Activated CD8-positive, alpha-beta T cell treated with anti-CD3 and anti-CD28 coated beads for 36 hours (primary cell): Measurements from ENCODE around the gene KIAA0319L. TPM values are rescaled to one million over a fixed set of nuclear protein-coding genes. Genes with fewer than 3 reads are reported as not detected.

Experiments
- ATAC-seq: fragments of 200-7000 bp; cut with Tn5 transposase; one replicate; pipeline ENCODE4 v1.10.0; 2021; ENCODE audit warnings: mild to moderate bottlenecking, moderate library complexity
- CTCF ChIA-PET: fragments of 350-600 bp; sonication (Branson Sonifier 250); formaldehyde crosslinking; loops from one replicate; lab custom pipeline; 2021; ENCODE audit warnings: antibody characterized with exemption; lab: Charles Lee
- POLR2A ChIA-PET: fragments of 350-600 bp; sonication (Branson Sonifier 250); formaldehyde crosslinking; loops from one replicate; lab custom pipeline; 2021; ENCODE audit warnings: antibody characterized with exemption; lab: Charles Lee
- DNase-seq: peaks from one replicate; pipeline ENCODE4 v3.0.0-alpha.2; 2020
- H3K27ac Mint-ChIP-seq: one replicate; pipeline ENCODE4 v1.8.0; 2021; ENCODE audit warnings: mild to moderate bottlenecking, mixed read lengths
- H3K27me3 Mint-ChIP-seq: one replicate; pipeline ENCODE4 v1.8.0; 2021; ENCODE audit warnings: mixed read lengths
- H3K36me3 Mint-ChIP-seq: one replicate; pipeline ENCODE4 v1.8.0; 2021; ENCODE audit warnings: low read depth, mixed read lengths
- H3K4me1 Mint-ChIP-seq: one replicate; pipeline ENCODE4 v1.8.0; 2021; ENCODE audit warnings: low read depth, mixed read lengths
- H3K4me3 Mint-ChIP-seq: one replicate; pipeline ENCODE4 v1.8.0; 2021; ENCODE audit warnings: mild to moderate bottlenecking, moderate library complexity, mixed read lengths
- H3K9me3 Mint-ChIP-seq: one replicate; pipeline ENCODE4 v1.8.0; 2021; ENCODE audit warnings: mixed read lengths
- CTCF ChIP-seq: fragments of 200-600 bp; IDR thresholded peaks from one replicate; pipeline ENCODE4 v1.8.0; 2022; ENCODE audit warnings: antibody characterized with exemption, mild to moderate bottlenecking
- intact Hi-C: fragments of 100-400 bp; cut with micrococcal nuclease; formaldehyde crosslinking; loops from one replicate; pipeline ENCODE4 v1.10.0; 2022
- total RNA-seq, 2 experiments: library from RNA; stranded (reverse); gene quantifications; one replicate each; pipeline ENCODE4 v1.2.3, GENCODE V29; 2021

KIAA0319L gene
- total RNA-seq, 2 experiments from 2014 or later: 22.8 to 30.9 TPM

GRCh38 chr1:35428360-35428759, 128.8 kb downstream of the KIAA0319L start:
- no peak for TF ChIP-seq CTCF
- no peak for DNase-seq
- Mint-ChIP-seq H3K9me3 (no peaks in the 10 kb centered on the region), H3K4me1 (peaks cover 6% of the 10 kb centered on the region), H3K27ac (no peak overlapping the region), H3K36me3 (peaks cover 13% of the 10 kb centered on the region), H3K4me3 (no peak overlapping the region), H3K27me3 (no peaks in the 10 kb centered on the region)
- intact Hi-C loops: no loop called here
- ATAC-seq: no peak
- ChIA-PET POLR2A (no interaction called here), CTCF (no interaction called here)

- no peak for TF ChIP-seq CTCF
- H3K27ac Mint-ChIP-seq: no peak overlapping the region
- no peak overlapping the region for H3K4me3 Mint-ChIP-seq
- no peaks in the 10 kb centered on the region for H3K9me3 Mint-ChIP-seq
- ChIA-PET POLR2A (no interaction called here), CTCF (no interaction called here)
- H3K27me3 Mint-ChIP-seq: no peaks in the 10 kb centered on the region
- peaks cover 1% of the 10 kb centered on the region for H3K4me1 Mint-ChIP-seq
- intact Hi-C loops: no loop called here
- ATAC-seq (no peak), DNase-seq (no peak)
- H3K36me3 Mint-ChIP-seq: peaks cover 8% of the 10 kb centered on the region
Measured at GRCh38 chr1:35426097-35426586, 131.1 kb downstream of the KIAA0319L start.

- intact Hi-C loops: no loop called here
- ChIA-PET POLR2A (no interaction called here), CTCF (no interaction called here)
- Mint-ChIP-seq H3K27me3 (no peaks in the 10 kb centered on the region), H3K4me1 (no peaks in the 10 kb centered on the region), H3K27ac (no peak overlapping the region), H3K36me3 (peaks cover 22% of the 10 kb centered on the region), H3K9me3 (no peaks in the 10 kb centered on the region), H3K4me3 (no peak overlapping the region)
- ATAC-seq: no peak
- TF ChIP-seq CTCF: no peak
- no peak for DNase-seq
Measured at GRCh38 chr1:35408925-35409324, 148.3 kb downstream of the KIAA0319L start.

- CTCF ChIA-PET: no interaction called here
- Mint-ChIP-seq H3K27me3 (no peaks in the 10 kb centered on the region), H3K4me3 (no peak overlapping the region), H3K9me3 (no peaks in the 10 kb centered on the region), H3K4me1 (no peaks in the 10 kb centered on the region), H3K27ac (no peak overlapping the region), H3K36me3 (peaks cover 22% of the 10 kb centered on the region)
- POLR2A ChIA-PET: no interaction called here
- intact Hi-C loops: no loop called here
- DNase-seq (no peak), ATAC-seq (no peak)
- TF ChIP-seq CTCF: no peak
Measured at GRCh38 chr1:35407743-35408142, 149.5 kb downstream of the KIAA0319L start.

- no peak for DNase-seq
- peaks cover 28% of the 10 kb centered on the region for H3K36me3 Mint-ChIP-seq
- H3K9me3 Mint-ChIP-seq: no peaks in the 10 kb centered on the region
- POLR2A ChIA-PET: no interaction called here
- H3K4me3 Mint-ChIP-seq: no peak overlapping the region
- no peaks in the 10 kb centered on the region for H3K4me1 Mint-ChIP-seq
- no peaks in the 10 kb centered on the region for H3K27me3 Mint-ChIP-seq
- TF ChIP-seq CTCF: no peak
- CTCF ChIA-PET: no interaction called here
- no peak for ATAC-seq
- intact Hi-C loops: no loop called here
- no peak overlapping the region for H3K27ac Mint-ChIP-seq
Measured at GRCh38 chr1:35406103-35406502, 151.1 kb downstream of the KIAA0319L start.
